ENCODE data around the gene CCL19.

DNA sequence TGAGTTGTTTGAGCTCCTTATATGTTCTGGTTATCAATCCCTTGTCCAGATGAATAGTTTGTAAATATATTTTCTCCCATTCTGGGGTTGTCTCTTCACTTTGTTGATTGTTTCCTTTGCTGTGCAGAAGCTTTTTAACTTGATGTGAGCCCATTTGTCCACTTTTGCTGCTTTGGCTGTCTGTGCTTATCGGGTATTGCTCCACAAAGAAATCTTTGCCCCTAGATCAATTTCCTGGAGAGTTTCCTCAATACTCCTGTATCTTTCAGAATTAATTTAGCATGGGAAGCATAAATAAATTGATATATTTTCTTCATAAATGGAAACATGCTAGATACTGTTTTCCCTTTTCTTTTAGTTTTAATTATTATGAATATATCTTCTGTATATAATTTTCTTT is 41.4 kb upstream of the CCL19 start:
- TF ChIP-seq TCF12 (IDR thresholded peaks at IDR 0.05; ENCODE audit: low read depth, low read length) (no peak), SP2 (IDR thresholded peaks at IDR 0.05; ENCODE audit: low read length) (no peak), FOSL1 (IDR thresholded peaks at IDR 0.05; ENCODE audit: insufficient read depth, low read depth, low read length) (no peak), POLR2A (IDR thresholded peaks at IDR 0.05; ENCODE audit: control extremely low read depth in 1 of 2, low read depth in 2 of 2, low read length in 2 of 2) (no peak), CTCF (IDR thresholded peaks at IDR 0.05; ENCODE audit: control extremely low read depth in 1 of 3, insufficient read depth in 1 of 3, low read depth in 1 of 3, low read length in 3 of 3) (no peak), ZNF274 (IDR thresholded peaks at IDR 0.05; ENCODE audit: borderline replicate concordance, extremely low read depth, low read length) (no peak), RXRA (IDR thresholded peaks at IDR 0.05; ENCODE audit: insufficient read depth, low read depth, low read length) (no peak), EP300 (IDR thresholded peaks at IDR 0.05; ENCODE audit: borderline replicate concordance in 1 of 2, low read depth in 2 of 2, low read length in 2 of 2) (no peak), GTF2F1 (IDR thresholded peaks at IDR 0.05; ENCODE audit: borderline replicate concordance, low read depth, low read length) (no peak), SIRT6 (IDR thresholded peaks at IDR 0.05; ENCODE audit: low read length) (no peak), RFX5 (IDR thresholded peaks at IDR 0.05; ENCODE audit: borderline replicate concordance, low read depth, low read length) (no peak)
